B cell (primary cell): Measurements from ENCODE around the gene DSCAML1. TPM values are rescaled to one million over a fixed set of nuclear protein-coding genes. Genes with fewer than 3 reads are reported as not detected.

Experiments
- ATAC-seq: fragments of 200-7000 bp; cut with Tn5 transposase; one replicate; pipeline ENCODE4 v1.10.0; 2021; ENCODE audit warnings: low read depth, mild to moderate bottlenecking, moderate number of reproducible peaks, moderate library complexity
- CTCF ChIA-PET: fragments of 350-600 bp; sonication (Branson Sonifier 250); formaldehyde crosslinking; loops from one replicate; lab custom pipeline; 2021; ENCODE audit warnings: antibody characterized with exemption, inconsistent platforms; lab: Charles Lee
- POLR2A ChIA-PET: fragments of 350-600 bp; sonication (Branson Sonifier 250); formaldehyde crosslinking; loops from one replicate; lab custom pipeline; 2021; ENCODE audit warnings: antibody characterized with exemption; lab: Charles Lee
- DNase-seq: peaks from one replicate; pipeline ENCODE4 v3.0.0; 2013
- H2AFZ ChIP-seq: 2 replicates; pipeline ENCODE4 v1.6.1; 2012; ENCODE audit warnings: mild to moderate bottlenecking, low read depth, low read length; ENCODE audit not compliant: insufficient read depth, poor library complexity, severe bottlenecking
- H3K27ac ChIP-seq, 2 donors: 1 replicate in 1 of 2; 2 replicates in 1 of 2; pipeline ENCODE4 v1.5.1; 2012 to 2013; ENCODE audit warnings: low read length in 2 of 2, mild to moderate bottlenecking in 2 of 2, moderate library complexity in 1 of 2
- H3K27me3 ChIP-seq, 4 experiments: fragments of 200-600 bp in 1 of 4; sonication (generic) in 1 of 4; replicated peaks in 1 of 4; 1 replicate in 2 of 4; 2 replicates in 2 of 4; pipeline versions ENCODE4 v1.6.1 to v1.7.0; 2013 to 2016; ENCODE audit warnings: low read length in 3 of 4, mild to moderate bottlenecking in 2 of 4, mixed read lengths in 1 of 4, moderate library complexity in 1 of 4; ENCODE audit not compliant: insufficient read depth in 4 of 4, control insufficient read depth in 3 of 4; ENCODE audit errors: control extremely low read depth in 1 of 4
- H3K36me3 ChIP-seq, 2 experiments: replicated peaks in 1 of 2; 1 replicate in 1 of 2; 2 replicates in 1 of 2; pipeline versions ENCODE4 v1.6.1 to v1.7.1; 2013; ENCODE audit warnings: low read length in 1 of 2; ENCODE audit not compliant: insufficient read depth in 2 of 2, control insufficient read depth in 1 of 2; ENCODE audit errors: control extremely low read depth in 1 of 2, extremely low read depth in 1 of 2
- H3K4me1 ChIP-seq, 2 donors: fragments of 200-600 bp in 1 of 2; sonication (generic) in 1 of 2; 1 replicate in 1 of 2; 2 replicates in 1 of 2; pipeline versions ENCODE4 v1.5.1 to v1.6.1; 2013 to 2017; ENCODE audit warnings: low read length in 2 of 2; ENCODE audit not compliant: control insufficient read depth in 2 of 2, insufficient read depth in 2 of 2
- H3K4me2 ChIP-seq: replicated peaks from 2 replicates; pipeline ENCODE3; 2012; ENCODE audit warnings: mild to moderate bottlenecking, low read depth, low read length; ENCODE audit not compliant: poor library complexity, severe bottlenecking
- H3K4me3 ChIP-seq, 5 experiments: fragments of 200-600 bp in 1 of 5; sonication (generic) in 1 of 5; 1 replicate in 3 of 5; 2 replicates in 2 of 5; pipeline versions ENCODE4 v1.5.1 to v1.7.0; 2011 to 2016; ENCODE audit warnings: low read length in 4 of 5, mild to moderate bottlenecking in 4 of 5, low read depth in 2 of 5, control low read depth in 1 of 5, moderate library complexity in 1 of 5; ENCODE audit not compliant: insufficient read depth in 1 of 5; ENCODE audit errors: control extremely low read depth in 1 of 5, extremely low read depth in 1 of 5
- H3K79me2 ChIP-seq: fragments of 200-600 bp; sonication (generic); one replicate; pipeline ENCODE4 v1.6.0; 2016; ENCODE audit warnings: low read length; ENCODE audit not compliant: control insufficient read depth, insufficient read depth
- H3K9ac ChIP-seq: fragments of 200-600 bp; sonication (generic); 2 replicates; pipeline ENCODE4 v1.6.1; 2017; ENCODE audit warnings: mild to moderate bottlenecking, low read length, moderate library complexity
- H3K9me3 ChIP-seq, 3 donors: one replicate each; pipeline versions ENCODE4 v1.6.1 to v1.7.1; 2013; ENCODE audit warnings: low read length in 2 of 3; ENCODE audit not compliant: control insufficient read depth in 2 of 3, insufficient read depth in 1 of 3; ENCODE audit errors: control extremely low read depth in 1 of 3
- H4K20me1 ChIP-seq: 2 replicates; pipeline ENCODE4 v1.6.0; 2012; ENCODE audit warnings: mild to moderate bottlenecking, low read length; ENCODE audit not compliant: insufficient read depth, control insufficient read depth, poor library complexity, severe bottlenecking
- H3K27ac Mint-ChIP-seq: one replicate; pipeline ENCODE4 v1.8.0; 2021; ENCODE audit warnings: mixed read lengths
- H3K27me3 Mint-ChIP-seq: one replicate; pipeline ENCODE4 v1.8.0; 2021; ENCODE audit warnings: mixed read lengths
- H3K4me1 Mint-ChIP-seq: one replicate; pipeline ENCODE4 v1.8.0; 2021; ENCODE audit warnings: mixed read lengths
- H3K4me3 Mint-ChIP-seq: one replicate; pipeline ENCODE4 v1.8.0; 2021; ENCODE audit warnings: mixed read lengths
- H3K9me3 Mint-ChIP-seq: one replicate; pipeline ENCODE4 v1.8.0; 2022; ENCODE audit warnings: mixed read lengths; ENCODE audit not compliant: insufficient read depth
- EZH2 ChIP-seq: IDR thresholded peaks from 2 replicates; pipeline ENCODE4 v1.6.1; 2012; ENCODE audit warnings: borderline replicate concordance, low read depth, mild to moderate bottlenecking, moderate library complexity, low read length; ENCODE audit not compliant: insufficient read depth, poor library complexity, severe bottlenecking
- WGBS: methylation state at CpG from one replicate; pipeline ENCODE4 v1.1.5; 2013; ENCODE audit warnings: missing lambda C conversion rate; ENCODE audit not compliant: insufficient coverage; 5-methylcytosine and 5-hydroxymethylcytosine counted together
- intact Hi-C: fragments of 100-400 bp; cut with micrococcal nuclease; formaldehyde crosslinking; loops from one replicate; pipeline ENCODE4 v1.10.0; 2022
- polyA plus RNA-seq: library from polyadenylated mRNA; depleted of rRNA; stranded (reverse); fragments of >200 nt; gene quantifications from 2 replicates; pipeline ENCODE4 v1.2.3, GENCODE V29; 2012
- total RNA-seq, 2 donors: library from RNA; stranded (reverse); fragments of 120-200 nt in 1 of 2; gene quantifications; 1 replicate in 1 of 2; 2 replicates in 1 of 2; pipeline versions ENCODE4 v1.2.3 to v1.2.4, GENCODE V29; 2013 to 2022
- TF ChIP-seq, protein P1 (sequence below): fragments of 200-600 bp; IDR thresholded peaks from one replicate; pipeline ENCODE4 v1.8.0; 2022; ENCODE audit warnings: antibody characterized with exemption, mild to moderate bottlenecking

Gene DSCAML1
- total and polyA plus RNA-seq, 2 donors (not counting 1 experiment from before 2014, with no cell fraction given), result 1.2 to 6.2 TPM

DNA sequence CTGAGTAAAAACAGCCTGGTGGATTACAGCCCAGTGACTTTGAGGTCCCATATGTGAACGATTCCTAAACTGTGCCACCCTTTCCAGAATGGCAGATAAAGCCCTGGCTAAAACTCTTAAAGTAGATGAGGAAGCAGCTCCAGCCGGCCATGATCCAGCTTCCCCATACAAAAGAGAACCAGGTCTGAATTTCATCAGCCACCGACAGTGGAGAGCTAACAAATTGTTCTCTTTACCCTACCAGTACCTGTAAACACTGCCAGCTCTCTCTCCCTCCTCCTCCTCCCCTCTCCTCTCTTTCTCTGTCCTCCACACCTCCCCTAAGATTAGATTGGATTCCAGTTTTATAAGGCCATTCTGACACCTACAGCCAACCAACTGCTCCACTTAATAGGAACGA, 176.9 kb downstream of the DSCAML1 start:
- Histone ChIP-seq H3K79me2 (no peaks in the 10 kb centered on the region), H2AFZ (no peak overlapping the region), H3K27me3 (peaks cover 0 to 12% (median 2%) of the 10 kb centered on the region in 4 experiments), H3K36me3 (no peaks in the 10 kb centered on the region), H3K4me3 (no peak overlapping the region), H4K20me1 (no peaks in the 10 kb centered on the region), H3K4me2 (no peak overlapping the region), H3K9me3 (peaks cover 2 to 8% (median 5%) of the 10 kb centered on the region in 3 donors), H3K4me1 (no peaks in the 10 kb centered on the region), H3K9ac (no peak overlapping the region), H3K27ac (no peak overlapping the region)
- WGBS, result 62% methylated on average over 4 of the region's 4 CpGs
- no peak overlapping the region for H3K4me3 Mint-ChIP-seq
- DNase-seq (no peak), ATAC-seq (no peak)
- peaks cover 31% of the 10 kb centered on the region for H3K27me3 Mint-ChIP-seq
- H3K4me1 Mint-ChIP-seq, result no peaks in the 10 kb centered on the region
- intact Hi-C loops, result no loop called here
- TF ChIP-seq, protein P1, sequence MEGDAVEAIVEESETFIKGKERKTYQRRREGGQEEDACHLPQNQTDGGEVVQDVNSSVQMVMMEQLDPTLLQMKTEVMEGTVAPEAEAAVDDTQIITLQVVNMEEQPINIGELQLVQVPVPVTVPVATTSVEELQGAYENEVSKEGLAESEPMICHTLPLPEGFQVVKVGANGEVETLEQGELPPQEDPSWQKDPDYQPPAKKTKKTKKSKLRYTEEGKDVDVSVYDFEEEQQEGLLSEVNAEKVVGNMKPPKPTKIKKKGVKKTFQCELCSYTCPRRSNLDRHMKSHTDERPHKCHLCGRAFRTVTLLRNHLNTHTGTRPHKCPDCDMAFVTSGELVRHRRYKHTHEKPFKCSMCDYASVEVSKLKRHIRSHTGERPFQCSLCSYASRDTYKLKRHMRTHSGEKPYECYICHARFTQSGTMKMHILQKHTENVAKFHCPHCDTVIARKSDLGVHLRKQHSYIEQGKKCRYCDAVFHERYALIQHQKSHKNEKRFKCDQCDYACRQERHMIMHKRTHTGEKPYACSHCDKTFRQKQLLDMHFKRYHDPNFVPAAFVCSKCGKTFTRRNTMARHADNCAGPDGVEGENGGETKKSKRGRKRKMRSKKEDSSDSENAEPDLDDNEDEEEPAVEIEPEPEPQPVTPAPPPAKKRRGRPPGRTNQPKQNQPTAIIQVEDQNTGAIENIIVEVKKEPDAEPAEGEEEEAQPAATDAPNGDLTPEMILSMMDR, result no peak
- no peak for TF ChIP-seq EZH2
- ChIA-PET CTCF (no interaction called here), POLR2A (no interaction called here)
- peaks cover 4% of the 10 kb centered on the region for H3K9me3 Mint-ChIP-seq
- H3K27ac Mint-ChIP-seq, result no peak overlapping the region

DNA sequence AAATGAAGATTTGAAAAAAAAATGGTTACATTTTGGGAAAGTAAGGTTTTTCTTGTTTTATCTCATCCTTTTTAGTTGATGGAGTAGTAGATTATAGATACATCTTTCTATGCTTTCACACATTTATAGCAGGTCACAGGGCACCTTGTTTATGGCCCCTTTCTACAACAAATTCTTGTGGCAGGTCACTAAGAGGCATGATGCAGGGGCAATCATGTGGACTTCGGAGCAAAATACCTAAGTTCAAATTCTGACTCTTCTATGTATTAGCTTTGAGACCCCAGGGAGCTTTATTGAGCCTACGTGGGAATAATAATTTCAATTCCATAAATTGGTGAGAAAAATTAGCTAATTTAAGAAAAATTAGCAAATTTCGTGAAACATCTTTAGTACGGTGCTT, 177.4 kb downstream of the DSCAML1 start:
- Histone ChIP-seq H3K9me3 (peaks cover 2 to 10% (median 5%) of the 10 kb centered on the region in 3 donors), H3K79me2 (no peaks in the 10 kb centered on the region), H3K4me2 (no peak overlapping the region), H4K20me1 (no peaks in the 10 kb centered on the region), H3K27me3 (peaks cover 0 to 16% (median 2%) of the 10 kb centered on the region in 4 experiments), H3K4me1 (no peaks in the 10 kb centered on the region), H2AFZ (no peak overlapping the region), H3K36me3 (no peaks in the 10 kb centered on the region), H3K9ac (no peak overlapping the region), H3K27ac (no peak overlapping the region), H3K4me3 (no peak overlapping the region)
- no peak for ATAC-seq
- Mint-ChIP-seq H3K9me3 (peaks cover 4% of the 10 kb centered on the region), H3K27me3 (peaks cover 31% of the 10 kb centered on the region), H3K27ac (no peak overlapping the region), H3K4me1 (no peaks in the 10 kb centered on the region), H3K4me3 (no peak overlapping the region)
- intact Hi-C loops, result no loop called here
- TF ChIP-seq, protein P1, result no peak
- no peak for TF ChIP-seq EZH2
- POLR2A ChIA-PET, result no interaction called here
- CTCF ChIA-PET, result no interaction called here
- no peak for DNase-seq
- 82% methylated on average over 2 of the region's 4 CpGs for WGBS
